Measurements from ENCODE around the gene TPP1.

DNA sequence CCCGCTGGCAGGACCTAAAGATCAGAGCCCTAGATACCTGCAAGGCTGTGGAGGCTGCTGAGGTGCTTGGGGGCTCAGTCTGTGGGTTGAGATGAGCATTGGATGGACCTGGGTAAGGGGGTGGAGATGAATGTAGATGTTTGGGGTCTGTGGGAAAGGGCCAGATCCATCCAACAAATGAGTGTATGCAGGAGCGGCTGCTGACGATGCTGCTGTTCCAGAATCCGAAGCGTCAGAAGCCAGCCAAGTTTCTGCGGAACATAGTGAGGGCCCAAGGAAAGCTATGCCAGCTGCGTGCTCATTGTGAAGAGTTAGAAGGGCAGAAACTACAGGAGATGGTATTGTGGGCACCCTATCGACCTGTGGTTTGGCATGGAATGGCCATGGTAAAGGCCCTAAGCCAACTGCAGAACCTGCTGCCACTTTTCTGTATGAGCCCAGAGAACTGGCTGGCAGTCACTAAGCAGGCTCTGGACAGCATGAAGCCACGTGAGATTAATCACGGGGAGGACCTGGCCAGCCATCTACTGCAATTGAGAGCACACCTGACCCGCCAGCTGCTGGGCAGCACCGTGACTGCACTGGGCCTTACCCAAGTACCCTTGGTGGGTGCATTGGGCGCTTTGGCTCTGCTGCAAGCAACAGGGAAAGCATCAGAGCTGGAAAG lies 52.4 kb downstream of the TPP1 start:
- TF ChIP-seq POLR2AphosphoS5 (IDR thresholded peaks at IDR 0.05): no peak
- TF ChIP-seq, protein P1, sequence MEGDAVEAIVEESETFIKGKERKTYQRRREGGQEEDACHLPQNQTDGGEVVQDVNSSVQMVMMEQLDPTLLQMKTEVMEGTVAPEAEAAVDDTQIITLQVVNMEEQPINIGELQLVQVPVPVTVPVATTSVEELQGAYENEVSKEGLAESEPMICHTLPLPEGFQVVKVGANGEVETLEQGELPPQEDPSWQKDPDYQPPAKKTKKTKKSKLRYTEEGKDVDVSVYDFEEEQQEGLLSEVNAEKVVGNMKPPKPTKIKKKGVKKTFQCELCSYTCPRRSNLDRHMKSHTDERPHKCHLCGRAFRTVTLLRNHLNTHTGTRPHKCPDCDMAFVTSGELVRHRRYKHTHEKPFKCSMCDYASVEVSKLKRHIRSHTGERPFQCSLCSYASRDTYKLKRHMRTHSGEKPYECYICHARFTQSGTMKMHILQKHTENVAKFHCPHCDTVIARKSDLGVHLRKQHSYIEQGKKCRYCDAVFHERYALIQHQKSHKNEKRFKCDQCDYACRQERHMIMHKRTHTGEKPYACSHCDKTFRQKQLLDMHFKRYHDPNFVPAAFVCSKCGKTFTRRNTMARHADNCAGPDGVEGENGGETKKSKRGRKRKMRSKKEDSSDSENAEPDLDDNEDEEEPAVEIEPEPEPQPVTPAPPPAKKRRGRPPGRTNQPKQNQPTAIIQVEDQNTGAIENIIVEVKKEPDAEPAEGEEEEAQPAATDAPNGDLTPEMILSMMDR (IDR thresholded peaks at IDR 0.05): no peak
- no peak for TF ChIP-seq EP300 (IDR thresholded peaks at IDR 0.05)
- TF ChIP-seq POLR2A (IDR thresholded peaks at IDR 0.05; ENCODE audit: low read depth): no peak

All from esophagus muscularis mucosa (tissue), 4 donors.